ENCODE results near the gene KLK4. TPM values are rescaled to one million over a fixed set of nuclear protein-coding genes. Genes with fewer than 3 reads are reported as not detected.

The KLK4 gene
- total and polyA plus RNA-seq, 4 donors = not detected

GRCh38 chr19:50874211-50874610 lies 37.0 kb downstream of the KLK4 start:
- Histone ChIP-seq H3K36me3 (ENCODE audit: control insufficient read depth in 4 of 4, insufficient read depth in 3 of 4, low read depth in 1 of 4, low read length in 3 of 4) (no peaks in the 10 kb centered on the region), H3K9ac (ENCODE audit: low read depth in 1 of 2, low read length in 2 of 2) (no peak overlapping the region), H3K27me3 (ENCODE audit: control insufficient read depth in 4 of 4, insufficient read depth in 4 of 4, low read length in 3 of 4) (peaks cover 0 to 9% (median 5%) of the 10 kb centered on the region in 4 donors), H3K9me3 (ENCODE audit: control insufficient read depth in 4 of 4, low read length in 3 of 4) (no peaks in the 10 kb centered on the region), H3K27ac (ENCODE audit: low read depth in 1 of 2, low read length in 2 of 2) (no peak overlapping the region), H3K4me1 (ENCODE audit: control insufficient read depth in 4 of 4, insufficient read depth in 4 of 4, low read length in 3 of 4) (no peaks in the 10 kb centered on the region), H3K4me3 (ENCODE audit: low read depth in 1 of 3, low read length in 3 of 3) (no peak overlapping the region)
- 65% methylated on average over 5 of the region's 5 CpGs for WGBS
- TF ChIP-seq HNF4A (conservative IDR thresholded peaks at IDR 0.05) = no peak
- TF ChIP-seq JUND (IDR thresholded peaks at IDR 0.05) = no peak
- no peak for TF ChIP-seq NR2F2 (IDR thresholded peaks at IDR 0.05)
- TF ChIP-seq FOXA2 (IDR thresholded peaks at IDR 0.05) = no peak
- TF ChIP-seq ZBTB33 (IDR thresholded peaks at IDR 0.05) = no peak
- TF ChIP-seq, protein P1, sequence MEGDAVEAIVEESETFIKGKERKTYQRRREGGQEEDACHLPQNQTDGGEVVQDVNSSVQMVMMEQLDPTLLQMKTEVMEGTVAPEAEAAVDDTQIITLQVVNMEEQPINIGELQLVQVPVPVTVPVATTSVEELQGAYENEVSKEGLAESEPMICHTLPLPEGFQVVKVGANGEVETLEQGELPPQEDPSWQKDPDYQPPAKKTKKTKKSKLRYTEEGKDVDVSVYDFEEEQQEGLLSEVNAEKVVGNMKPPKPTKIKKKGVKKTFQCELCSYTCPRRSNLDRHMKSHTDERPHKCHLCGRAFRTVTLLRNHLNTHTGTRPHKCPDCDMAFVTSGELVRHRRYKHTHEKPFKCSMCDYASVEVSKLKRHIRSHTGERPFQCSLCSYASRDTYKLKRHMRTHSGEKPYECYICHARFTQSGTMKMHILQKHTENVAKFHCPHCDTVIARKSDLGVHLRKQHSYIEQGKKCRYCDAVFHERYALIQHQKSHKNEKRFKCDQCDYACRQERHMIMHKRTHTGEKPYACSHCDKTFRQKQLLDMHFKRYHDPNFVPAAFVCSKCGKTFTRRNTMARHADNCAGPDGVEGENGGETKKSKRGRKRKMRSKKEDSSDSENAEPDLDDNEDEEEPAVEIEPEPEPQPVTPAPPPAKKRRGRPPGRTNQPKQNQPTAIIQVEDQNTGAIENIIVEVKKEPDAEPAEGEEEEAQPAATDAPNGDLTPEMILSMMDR (IDR thresholded peaks at IDR 0.05; ENCODE audit: low read depth, low read length, missing input control) = no peak
- no peak for DNase-seq (ENCODE audit: low spot score)

DNA sequence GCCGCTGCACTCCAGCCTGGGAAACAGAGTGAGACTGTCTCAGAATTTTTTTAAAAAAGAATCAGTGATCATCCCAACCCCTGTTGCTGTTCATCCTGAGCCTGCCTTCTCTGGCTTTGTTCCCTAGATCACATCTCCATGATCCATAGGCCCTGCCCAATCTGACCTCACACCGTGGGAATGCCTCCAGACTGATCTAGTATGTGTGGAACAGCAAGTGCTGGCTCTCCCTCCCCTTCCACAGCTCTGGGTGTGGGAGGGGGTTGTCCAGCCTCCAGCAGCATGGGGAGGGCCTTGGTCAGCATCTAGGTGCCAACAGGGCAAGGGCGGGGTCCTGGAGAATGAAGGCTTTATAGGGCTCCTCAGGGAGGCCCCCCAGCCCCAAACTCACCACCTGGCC lies 38.1 kb downstream of the KLK4 start, which contains the start of gene KLK2:
KLK2 (plus strand) TSS at position 384 of the 400 bp plus-strand sequence. CDS start 35 bp downstream, outside the sequence.
- no peaks in the 10 kb centered on the region for H3K36me3 ChIP-seq (ENCODE audit: control insufficient read depth in 4 of 4, insufficient read depth in 3 of 4, low read depth in 1 of 4, low read length in 3 of 4)
- no peak within 1 kb of the TSS for H3K4me3 ChIP-seq (ENCODE audit: low read depth in 1 of 3, low read length in 3 of 3)
- 62% methylated on average over 3 of the region's 3 CpGs for WGBS
- no peaks in the 10 kb centered on the region for H3K4me1 ChIP-seq (ENCODE audit: control insufficient read depth in 4 of 4, insufficient read depth in 4 of 4, low read length in 3 of 4)
- H3K9me3 ChIP-seq (ENCODE audit: control insufficient read depth in 4 of 4, low read length in 3 of 4) = no peaks in the 10 kb centered on the region
- H3K27ac ChIP-seq (ENCODE audit: low read depth in 1 of 2, low read length in 2 of 2) = no peak within 1 kb of the TSS
- no peak within 1 kb of the TSS for H3K9ac ChIP-seq (ENCODE audit: low read depth in 1 of 2, low read length in 2 of 2)
- DNase-seq (ENCODE audit: low spot score) = no peak
- TF ChIP-seq, protein P2, sequence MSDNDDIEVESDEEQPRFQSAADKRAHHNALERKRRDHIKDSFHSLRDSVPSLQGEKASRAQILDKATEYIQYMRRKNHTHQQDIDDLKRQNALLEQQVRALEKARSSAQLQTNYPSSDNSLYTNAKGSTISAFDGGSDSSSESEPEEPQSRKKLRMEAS (IDR thresholded peaks at IDR 0.05) = no peak
- no peak for TF ChIP-seq HNF4G (IDR thresholded peaks at IDR 0.05)
- no peak for TF ChIP-seq RXRA (IDR thresholded peaks at IDR 0.05)
- TF ChIP-seq SP1 (IDR thresholded peaks at IDR 0.05) = no peak
- no peak for TF ChIP-seq RAD21 (IDR thresholded peaks at IDR 0.05)
- TF ChIP-seq, protein P1 (IDR thresholded peaks at IDR 0.05; ENCODE audit: low read depth, low read length, missing input control) = no peak
- no peak for TF ChIP-seq ATF3 (IDR thresholded peaks at IDR 0.05)
- no peak for TF ChIP-seq JUND (IDR thresholded peaks at IDR 0.05)
- TF ChIP-seq, protein P3, sequence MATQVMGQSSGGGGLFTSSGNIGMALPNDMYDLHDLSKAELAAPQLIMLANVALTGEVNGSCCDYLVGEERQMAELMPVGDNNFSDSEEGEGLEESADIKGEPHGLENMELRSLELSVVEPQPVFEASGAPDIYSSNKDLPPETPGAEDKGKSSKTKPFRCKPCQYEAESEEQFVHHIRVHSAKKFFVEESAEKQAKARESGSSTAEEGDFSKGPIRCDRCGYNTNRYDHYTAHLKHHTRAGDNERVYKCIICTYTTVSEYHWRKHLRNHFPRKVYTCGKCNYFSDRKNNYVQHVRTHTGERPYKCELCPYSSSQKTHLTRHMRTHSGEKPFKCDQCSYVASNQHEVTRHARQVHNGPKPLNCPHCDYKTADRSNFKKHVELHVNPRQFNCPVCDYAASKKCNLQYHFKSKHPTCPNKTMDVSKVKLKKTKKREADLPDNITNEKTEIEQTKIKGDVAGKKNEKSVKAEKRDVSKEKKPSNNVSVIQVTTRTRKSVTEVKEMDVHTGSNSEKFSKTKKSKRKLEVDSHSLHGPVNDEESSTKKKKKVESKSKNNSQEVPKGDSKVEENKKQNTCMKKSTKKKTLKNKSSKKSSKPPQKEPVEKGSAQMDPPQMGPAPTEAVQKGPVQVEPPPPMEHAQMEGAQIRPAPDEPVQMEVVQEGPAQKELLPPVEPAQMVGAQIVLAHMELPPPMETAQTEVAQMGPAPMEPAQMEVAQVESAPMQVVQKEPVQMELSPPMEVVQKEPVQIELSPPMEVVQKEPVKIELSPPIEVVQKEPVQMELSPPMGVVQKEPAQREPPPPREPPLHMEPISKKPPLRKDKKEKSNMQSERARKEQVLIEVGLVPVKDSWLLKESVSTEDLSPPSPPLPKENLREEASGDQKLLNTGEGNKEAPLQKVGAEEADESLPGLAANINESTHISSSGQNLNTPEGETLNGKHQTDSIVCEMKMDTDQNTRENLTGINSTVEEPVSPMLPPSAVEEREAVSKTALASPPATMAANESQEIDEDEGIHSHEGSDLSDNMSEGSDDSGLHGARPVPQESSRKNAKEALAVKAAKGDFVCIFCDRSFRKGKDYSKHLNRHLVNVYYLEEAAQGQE (IDR thresholded peaks at IDR 0.05) = no peak
- TF ChIP-seq TAF1 (conservative IDR thresholded peaks at IDR 0.05) = no peak
- peaks cover 0 to 13% (median 4%) of the 10 kb centered on the region in 4 donors for H3K27me3 ChIP-seq (ENCODE audit: control insufficient read depth in 4 of 4, insufficient read depth in 4 of 4, low read length in 3 of 4)
